CD14-positive monocyte (primary cell): ENCODE measurements around the gene CDK6. TPM values are rescaled to one million over a fixed set of nuclear protein-coding genes. Genes with fewer than 3 reads are reported as not detected.
A peak's percentile ranks its signal among the peaks of the same experiment; 100 is the strongest.

Source experiments
- DNase-seq, 3 donors: peaks; one replicate each; pipeline ENCODE4 v3.0.0-alpha.2; 2011 to 2022
- H2AFZ ChIP-seq: 2 replicates; pipeline ENCODE4 v1.6.0; 2012; ENCODE audit warnings: mild to moderate bottlenecking, low read depth, low read length, inconsistent platforms; ENCODE audit not compliant: insufficient read depth, poor library complexity, severe bottlenecking
- H3K27ac ChIP-seq, 2 donors: 1 replicate in 1 of 2; 2 replicates in 1 of 2; pipeline ENCODE4 v1.5.1; 2012 to 2013; ENCODE audit warnings: low read length in 2 of 2, control low read depth in 1 of 2, inconsistent platforms in 1 of 2, low read depth in 1 of 2, mild to moderate bottlenecking in 1 of 2
- H3K27me3 ChIP-seq, 2 donors: one replicate each; pipeline versions ENCODE4 v1.6.0 to v1.6.1; 2011 to 2013; ENCODE audit warnings: low read length in 2 of 2; ENCODE audit not compliant: control insufficient read depth in 2 of 2, insufficient read depth in 2 of 2
- H3K36me3 ChIP-seq, 2 donors: replicated peaks in 1 of 2; 1 replicate in 1 of 2; 2 replicates in 1 of 2; pipeline versions ENCODE4 v1.5.1 to v1.6.1; 2012 to 2013; ENCODE audit warnings: low read length in 2 of 2, control low read depth in 1 of 2, inconsistent platforms in 1 of 2, mild to moderate bottlenecking in 1 of 2; ENCODE audit not compliant: insufficient read depth in 2 of 2, control insufficient read depth in 1 of 2
- H3K4me1 ChIP-seq, 2 donors: 1 replicate in 1 of 2; 2 replicates in 1 of 2; pipeline versions ENCODE4 v1.5.1 to v1.6.1; 2012 to 2013; ENCODE audit warnings: low read length in 2 of 2, control low read depth in 1 of 2, inconsistent platforms in 1 of 2, mild to moderate bottlenecking in 1 of 2, moderate library complexity in 1 of 2; ENCODE audit not compliant: insufficient read depth in 2 of 2, control insufficient read depth in 1 of 2
- H3K4me2 ChIP-seq: replicated peaks from 2 replicates; pipeline ENCODE3; 2012; ENCODE audit warnings: low read length, moderate library complexity, mild to moderate bottlenecking; ENCODE audit not compliant: poor library complexity, severe bottlenecking; ENCODE audit errors: extremely low read depth
- H3K4me3 ChIP-seq, 3 experiments: fragments of 200-600 bp in 1 of 3; sonication (generic) in 1 of 3; replicated peaks in 1 of 3; 1 replicate in 2 of 3; 2 replicates in 1 of 3; pipeline ENCODE4 v1.5.1; 2011 to 2013; ENCODE audit warnings: low read length in 3 of 3, mild to moderate bottlenecking in 3 of 3, control low read depth in 2 of 3, low read depth in 2 of 3, inconsistent platforms in 1 of 3, moderate library complexity in 1 of 3
- H3K79me2 ChIP-seq: 2 replicates; pipeline ENCODE4 v1.6.0; 2012; ENCODE audit warnings: mild to moderate bottlenecking, control low read depth, inconsistent platforms, low read length, moderate library complexity; ENCODE audit not compliant: insufficient read depth
- H3K9ac ChIP-seq: 2 replicates; pipeline ENCODE4 v1.6.0; 2017; ENCODE audit warnings: low read length, mild to moderate bottlenecking; ENCODE audit not compliant: insufficient read depth, poor library complexity, severe bottlenecking
- H3K9me3 ChIP-seq, 2 donors: replicated peaks in 1 of 2; 1 replicate in 1 of 2; 2 replicates in 1 of 2; pipeline versions ENCODE4 v1.5.1 to v1.6.1; 2012 to 2013; ENCODE audit warnings: low read length in 2 of 2, control low read depth in 1 of 2; ENCODE audit not compliant: control insufficient read depth in 1 of 2, insufficient read depth in 1 of 2
- H4K20me1 ChIP-seq: 2 replicates; pipeline ENCODE4 v1.6.0; 2012; ENCODE audit warnings: mild to moderate bottlenecking, low read length, control low read depth, moderate library complexity; ENCODE audit not compliant: insufficient read depth
- H3K27ac Mint-ChIP-seq, 7 donors: one replicate each; pipeline ENCODE4 v1.8.0; 2020; ENCODE audit warnings: mild to moderate bottlenecking in 7 of 7, mixed read lengths in 7 of 7, moderate library complexity in 6 of 7, inconsistent platforms in 2 of 7
- H3K27me3 Mint-ChIP-seq, 3 donors: one replicate each; pipeline ENCODE4 v1.8.0; 2021 to 2022; ENCODE audit warnings: low read depth in 3 of 3, mild to moderate bottlenecking in 3 of 3, mixed read lengths in 3 of 3, moderate library complexity in 3 of 3, inconsistent platforms in 1 of 3
- H3K36me3 Mint-ChIP-seq, 2 donors: one replicate each; pipeline ENCODE4 v1.8.0; 2020; ENCODE audit warnings: mixed read lengths in 2 of 2, inconsistent platforms in 1 of 2, mild to moderate bottlenecking in 1 of 2
- H3K4me1 Mint-ChIP-seq: one replicate; pipeline ENCODE4 v1.8.0; 2020; ENCODE audit warnings: mild to moderate bottlenecking, mixed read lengths
- H3K4me3 Mint-ChIP-seq, 2 donors: one replicate each; pipeline ENCODE4 v1.8.0; 2020; ENCODE audit warnings: mild to moderate bottlenecking in 2 of 2, mixed read lengths in 2 of 2, moderate library complexity in 1 of 2
- H3K9me3 Mint-ChIP-seq, 7 donors: one replicate each; pipeline ENCODE4 v1.8.0; 2020 to 2022; ENCODE audit warnings: mixed read lengths in 7 of 7, mild to moderate bottlenecking in 6 of 7, moderate library complexity in 6 of 7, inconsistent platforms in 2 of 7
- WGBS: methylation state at CpG from one replicate; pipeline ENCODE4 v1.1.5; 2013; ENCODE audit warnings: missing lambda C conversion rate; ENCODE audit not compliant: insufficient coverage; 5-methylcytosine and 5-hydroxymethylcytosine counted together
- intact Hi-C, 2 donors: fragments of 100-400 bp; cut with micrococcal nuclease; formaldehyde crosslinking; loops; one replicate each; pipeline versions ENCODE4 v1.15.0 to v1.15.1; 2023
- polyA plus RNA-seq, 3 donors: library from polyadenylated mRNA; depleted of rRNA in 1 of 3; unstranded in 2 of 3; stranded (reverse) in 1 of 3; fragments of 300-500 nt in 2 of 3; fragments of >200 nt in 1 of 3; fragmentation: Illumina TruSeq in 2 of 3; gene quantifications; 1 replicate in 2 of 3; 2 replicates in 1 of 3; pipeline ENCODE4 v1.2.3, GENCODE V29; 2012 to 2021
- TF ChIP-seq, protein P1 (sequence below): fragments of 200-600 bp; IDR thresholded peaks from one replicate; pipeline ENCODE4 v1.8.0; 2022; ENCODE audit warnings: antibody characterized with exemption, mild to moderate bottlenecking

CDK6 gene
- polyA plus RNA-seq, 3 donors: 3.4 to 4.3 (median 3.8) TPM

DNA sequence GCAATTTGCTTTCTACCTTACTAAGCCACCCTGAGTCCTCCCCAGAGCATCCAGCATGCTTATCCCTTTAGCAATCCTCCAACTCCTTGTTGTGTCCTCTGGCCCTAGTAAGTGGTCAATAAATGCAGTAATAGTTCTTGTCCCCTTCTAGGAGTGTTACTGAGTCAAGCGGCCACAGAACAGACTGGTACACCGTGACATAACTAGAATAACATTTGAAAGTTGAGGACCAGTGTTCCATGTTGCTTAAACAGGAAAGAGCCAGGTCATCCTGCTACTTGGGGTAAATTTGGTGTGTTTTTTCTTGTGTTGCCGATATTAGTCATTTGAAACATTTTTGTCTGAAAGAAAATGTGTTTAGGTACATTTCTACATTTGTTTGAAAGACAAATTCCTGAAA, 4.8 kb upstream of the CDK6 start:
- no peaks in the 10 kb centered on the region for H3K79me2 ChIP-seq
- Mint-ChIP-seq H3K36me3 (no peaks in the 10 kb centered on the region), H3K4me1 (peaks cover 6% of the 10 kb centered on the region), H3K4me3 (no peak overlapping the region), H3K27ac (peak overlapping the region in 1 of 7 donors; percentile 28), H3K9me3 (peaks cover 0 to 4% (median 3%) of the 10 kb centered on the region in 7 donors), H3K27me3 (peaks cover 5 to 10% (median 8%) of the 10 kb centered on the region in 3 donors)
- no peak overlapping the region for H3K4me2 ChIP-seq
- TF ChIP-seq, protein P1, sequence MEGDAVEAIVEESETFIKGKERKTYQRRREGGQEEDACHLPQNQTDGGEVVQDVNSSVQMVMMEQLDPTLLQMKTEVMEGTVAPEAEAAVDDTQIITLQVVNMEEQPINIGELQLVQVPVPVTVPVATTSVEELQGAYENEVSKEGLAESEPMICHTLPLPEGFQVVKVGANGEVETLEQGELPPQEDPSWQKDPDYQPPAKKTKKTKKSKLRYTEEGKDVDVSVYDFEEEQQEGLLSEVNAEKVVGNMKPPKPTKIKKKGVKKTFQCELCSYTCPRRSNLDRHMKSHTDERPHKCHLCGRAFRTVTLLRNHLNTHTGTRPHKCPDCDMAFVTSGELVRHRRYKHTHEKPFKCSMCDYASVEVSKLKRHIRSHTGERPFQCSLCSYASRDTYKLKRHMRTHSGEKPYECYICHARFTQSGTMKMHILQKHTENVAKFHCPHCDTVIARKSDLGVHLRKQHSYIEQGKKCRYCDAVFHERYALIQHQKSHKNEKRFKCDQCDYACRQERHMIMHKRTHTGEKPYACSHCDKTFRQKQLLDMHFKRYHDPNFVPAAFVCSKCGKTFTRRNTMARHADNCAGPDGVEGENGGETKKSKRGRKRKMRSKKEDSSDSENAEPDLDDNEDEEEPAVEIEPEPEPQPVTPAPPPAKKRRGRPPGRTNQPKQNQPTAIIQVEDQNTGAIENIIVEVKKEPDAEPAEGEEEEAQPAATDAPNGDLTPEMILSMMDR: no peak
- H3K27me3 ChIP-seq: peaks cover 4 to 7% of the 10 kb centered on the region in 2 donors
- no peak overlapping the region for H2AFZ ChIP-seq
- H3K9me3 ChIP-seq: no peaks in the 10 kb centered on the region
- peaks cover 4 to 5% of the 10 kb centered on the region in 2 donors for H3K4me1 ChIP-seq
- no peaks in the 10 kb centered on the region for H4K20me1 ChIP-seq
- 48% methylated on average over 2 of the region's 3 CpGs for WGBS
- intact Hi-C loops: no loop called here
- H3K4me3 ChIP-seq: no peak overlapping the region
- H3K9ac ChIP-seq: no peak overlapping the region
- H3K36me3 ChIP-seq: no peaks in the 10 kb centered on the region
- DNase-seq: no peak
- H3K27ac ChIP-seq: no peak overlapping the region

DNA sequence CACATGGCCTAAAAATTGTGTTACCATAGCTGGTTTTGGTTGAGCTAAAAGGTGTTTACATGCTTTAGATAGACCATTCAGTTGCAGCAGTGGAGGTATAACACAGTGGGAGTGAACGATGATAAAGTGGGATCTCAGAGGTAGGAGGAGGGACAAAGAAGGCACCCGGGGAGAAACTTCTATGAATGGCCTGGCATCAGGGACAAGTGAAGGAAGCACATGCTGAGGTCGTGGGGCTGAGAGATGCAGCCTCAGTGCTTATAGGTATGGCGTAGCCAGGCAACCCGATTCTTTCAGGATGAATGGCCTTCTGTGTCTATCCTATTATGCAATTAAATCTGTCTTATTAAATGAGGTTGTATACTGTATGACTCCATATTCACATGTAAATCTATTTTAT, 3.9 kb upstream of the CDK6 start:
- no peaks in the 10 kb centered on the region for H3K9me3 ChIP-seq
- TF ChIP-seq, protein P1: no peak
- no peak overlapping the region for H3K27ac Mint-ChIP-seq

More for the DNA sequence above, 3.9 kb upstream of the CDK6 start:
- Mint-ChIP-seq H3K9me3 (peaks cover 0 to 4% (median 3%) of the 10 kb centered on the region in 7 donors), H3K36me3 (no peaks in the 10 kb centered on the region), H3K27me3 (peaks cover 8 to 11% (median 10%) of the 10 kb centered on the region in 3 donors), H3K4me3 (no peak overlapping the region), H3K4me1 (peaks cover 6% of the 10 kb centered on the region)
- Histone ChIP-seq H3K9ac (no peak overlapping the region), H3K36me3 (no peaks in the 10 kb centered on the region), H3K4me2 (no peak overlapping the region), H3K27me3 (peaks cover 4 to 7% of the 10 kb centered on the region in 2 donors), H3K27ac (no peak overlapping the region), H2AFZ (no peak overlapping the region), H4K20me1 (no peaks in the 10 kb centered on the region), H3K4me1 (peaks cover 8% of the 10 kb centered on the region in 2 donors), H3K4me3 (no peak overlapping the region), H3K79me2 (peaks cover 4% of the 10 kb centered on the region)
- DNase-seq: no peak
- WGBS: 7% methylated on average over 2 of the region's 5 CpGs
- intact Hi-C loops: no loop called here
